Naive B cell (primary cell): ENCODE data around the gene XAB2. TPM values are rescaled to one million over a fixed set of nuclear protein-coding genes. Genes with fewer than 3 reads are reported as not detected.
"Not testable (repeated sequence)": the region's sequence is repeated elsewhere in the genome, so short reads cannot be mapped to it uniquely, and the experiment has no call there.

ENCODE experiments used
- ATAC-seq, 2 donors: fragments of 150-1000 bp; cut with Tn5 transposase; 2 replicates each; pipeline ENCODE4 v1.10.0; 2021; ENCODE audit warnings: low read depth in 2 of 2, mild to moderate bottlenecking in 2 of 2, moderate library complexity in 2 of 2
- DNase-seq: peaks from one replicate; pipeline ENCODE4 v3.0.0; 2022
- H3K27ac Mint-ChIP-seq, 6 donors: one replicate each; pipeline ENCODE4 v1.8.0; 2020 to 2022; ENCODE audit warnings: mild to moderate bottlenecking in 6 of 6, mixed read lengths in 6 of 6, moderate library complexity in 5 of 6, inconsistent platforms in 2 of 6
- H3K27me3 Mint-ChIP-seq, 3 donors: one replicate each; pipeline ENCODE4 v1.8.0; 2021 to 2022; ENCODE audit warnings: mixed read lengths in 3 of 3, mild to moderate bottlenecking in 1 of 3
- H3K36me3 Mint-ChIP-seq, 2 donors: one replicate each; pipeline ENCODE4 v1.8.0; 2020 to 2022; ENCODE audit warnings: mixed read lengths in 2 of 2, inconsistent platforms in 1 of 2, mild to moderate bottlenecking in 1 of 2
- H3K4me1 Mint-ChIP-seq, 3 donors: one replicate each; pipeline ENCODE4 v1.8.0; 2020 to 2022; ENCODE audit warnings: mixed read lengths in 3 of 3, inconsistent platforms in 1 of 3, mild to moderate bottlenecking in 1 of 3, moderate library complexity in 1 of 3
- H3K4me3 Mint-ChIP-seq, 8 donors: one replicate each; pipeline ENCODE4 v1.8.0; 2020 to 2022; ENCODE audit warnings: mild to moderate bottlenecking in 8 of 8, mixed read lengths in 8 of 8, moderate library complexity in 8 of 8, inconsistent platforms in 2 of 8
- H3K9me3 Mint-ChIP-seq, 7 donors: one replicate each; pipeline ENCODE4 v1.8.0; 2020 to 2022; ENCODE audit warnings: mixed read lengths in 7 of 7, mild to moderate bottlenecking in 5 of 7, inconsistent platforms in 2 of 7, moderate library complexity in 1 of 7
- polyA plus RNA-seq, 6 donors: library from polyadenylated mRNA; unstranded; fragments of 300-500 nt; fragmentation: Illumina TruSeq; gene quantifications; one replicate each; pipeline ENCODE4 v1.2.3, GENCODE V29; 2021; ENCODE audit warnings: low read depth in 6 of 6

XAB2 gene
- polyA plus RNA-seq, 6 donors from 2014 or later, result 3.2 to 21.7 (median 8.9) TPM

GRCh38 chr19:7645163-7645562 lies 15.8 kb upstream of the XAB2 start:
- no peak for ATAC-seq
- H3K4me1 Mint-ChIP-seq, result peaks cover 6 to 11% (median 11%) of the 10 kb centered on the region in 3 donors
- no peaks in the 10 kb centered on the region for H3K9me3 Mint-ChIP-seq
- peak overlapping the region in 1 of 6 donors; percentile 83 for H3K27ac Mint-ChIP-seq
- H3K4me3 Mint-ChIP-seq, result peak overlapping the region in 1 of 8 donors; percentile 75
- no peak for DNase-seq
- peaks cover 0 to 11% of the 10 kb centered on the region in 2 donors for H3K36me3 Mint-ChIP-seq
- H3K27me3 Mint-ChIP-seq, result no peaks in the 10 kb centered on the region

- no peak overlapping the region for H3K27ac Mint-ChIP-seq
- DNase-seq (no peak), ATAC-seq (no peak)
- H3K27me3 Mint-ChIP-seq, result no peaks in the 10 kb centered on the region
- peaks cover 0 to 18% of the 10 kb centered on the region in 2 donors for H3K36me3 Mint-ChIP-seq
- H3K9me3 Mint-ChIP-seq, result peaks cover 0 to 1% (median 0%) of the 10 kb centered on the region in 7 donors
- H3K4me3 Mint-ChIP-seq, result peak overlapping the region in 1 of 8 donors; percentile 35
- H3K4me1 Mint-ChIP-seq, result peaks cover 12 to 18% (median 18%) of the 10 kb centered on the region in 3 donors
Observed at GRCh38 chr19:7644550-7644877, 15.2 kb upstream of the XAB2 start.

GRCh38 chr19:7643629-7644549 lies 14.5 kb upstream of the XAB2 start:
- H3K27me3 Mint-ChIP-seq, H3K9me3 Mint-ChIP-seq, DNase-seq, ATAC-seq: not testable (repeated sequence)
- Mint-ChIP-seq H3K27ac (peak overlapping the region in 1 of 6 donors; percentile 69), H3K4me1 (peaks cover 19 to 24% (median 24%) of the 10 kb centered on the region in 3 donors), H3K36me3 (peaks cover 0 to 18% of the 10 kb centered on the region in 2 donors), H3K4me3 (peak overlapping the region in 1 of 8 donors; percentile 35)

- Mint-ChIP-seq H3K9me3 (peaks cover 0 to 1% (median 0%) of the 10 kb centered on the region in 7 donors), H3K27ac (peak overlapping the region in 1 of 6 donors; percentile 32), H3K4me3 (no peak overlapping the region), H3K27me3 (no peaks in the 10 kb centered on the region), H3K36me3 (peaks cover 0 to 18% of the 10 kb centered on the region in 2 donors), H3K4me1 (peaks cover 25 to 31% (median 25%) of the 10 kb centered on the region in 3 donors)
- DNase-seq (no peak), ATAC-seq (no peak)
Observed at GRCh38 chr19:7643031-7643415, 13.7 kb upstream of the XAB2 start.

GRCh38 chr19:7642295-7643030 lies 13.1 kb upstream of the XAB2 start:
- ATAC-seq, result no peak
- Mint-ChIP-seq H3K27me3 (no peaks in the 10 kb centered on the region), H3K9me3 (peaks cover 0 to 1% (median 0%) of the 10 kb centered on the region in 7 donors), H3K4me1 (peaks cover 25 to 37% (median 29%) of the 10 kb centered on the region in 3 donors), H3K4me3 (no peak overlapping the region), H3K36me3 (peaks cover 0 to 18% of the 10 kb centered on the region in 2 donors), H3K27ac (peak overlapping the region in 1 of 6 donors; percentile 32)
- DNase-seq, result no peak

GRCh38 chr19:7641290-7642276 lies 12.2 kb upstream of the XAB2 start:
- H3K4me3 Mint-ChIP-seq, result no peak overlapping the region
- no peak for ATAC-seq
- peaks cover 0 to 1% (median 0%) of the 10 kb centered on the region in 7 donors for H3K9me3 Mint-ChIP-seq
- H3K27me3 Mint-ChIP-seq, result no peaks in the 10 kb centered on the region
- no peak overlapping the region for H3K27ac Mint-ChIP-seq
- no peak for DNase-seq
- peaks cover 31 to 44% (median 31%) of the 10 kb centered on the region in 3 donors for H3K4me1 Mint-ChIP-seq
- H3K36me3 Mint-ChIP-seq, result peaks cover 0 to 18% of the 10 kb centered on the region in 2 donors

GRCh38 chr19:7640803-7641202 lies 11.5 kb upstream of the XAB2 start:
- Mint-ChIP-seq H3K27ac (peak overlapping the region in 1 of 6 donors; percentile 38), H3K4me3 (peak overlapping the region in 1 of 8 donors; percentile 86), H3K27me3 (no peaks in the 10 kb centered on the region)

GRCh38 chr19:7639863-7640348 lies 10.6 kb upstream of the XAB2 start:
- Mint-ChIP-seq H3K4me3 (peak overlapping the region in 4 of 8 donors; percentile 45 to 86 (median 66)), H3K27ac (peak overlapping the region in 2 of 6 donors; percentile 1 to 70), H3K9me3 (peaks cover 0 to 1% (median 0%) of the 10 kb centered on the region in 7 donors), H3K27me3 (no peaks in the 10 kb centered on the region), H3K4me1 (peaks cover 26 to 57% (median 39%) of the 10 kb centered on the region in 3 donors), H3K36me3 (peaks cover 0 to 9% of the 10 kb centered on the region in 2 donors)
- no peak for DNase-seq
- ATAC-seq, result no peak

More at GRCh38 chr19:7640803-7641202, 11.5 kb upstream of the XAB2 start:
- H3K36me3 Mint-ChIP-seq, result peaks cover 0 to 14% of the 10 kb centered on the region in 2 donors
- DNase-seq (no peak), ATAC-seq (no peak)
- H3K4me1 Mint-ChIP-seq, result peaks cover 29 to 52% (median 37%) of the 10 kb centered on the region in 3 donors
- H3K9me3 Mint-ChIP-seq, result peaks cover 0 to 1% (median 0%) of the 10 kb centered on the region in 7 donors

- no peak for ATAC-seq
- Mint-ChIP-seq H3K9me3 (peaks cover 0 to 1% (median 0%) of the 10 kb centered on the region in 7 donors), H3K36me3 (peaks cover 0 to 9% of the 10 kb centered on the region in 2 donors), H3K27ac (peak overlapping the region in 5 of 6 donors; percentile 38 to 95 (median 76)), H3K4me1 (peaks cover 35 to 61% (median 39%) of the 10 kb centered on the region in 3 donors), H3K4me3 (peak overlapping the region in 7 of 8 donors; percentile 32 to 86 (median 45)), H3K27me3 (no peaks in the 10 kb centered on the region)
- no peak for DNase-seq
Observed at GRCh38 chr19:7638802-7639465, 9.6 kb upstream of the XAB2 start.

GRCh38 chr19:7637374-7638256 lies 8.3 kb upstream of the XAB2 start:
- Mint-ChIP-seq H3K27me3 (no peaks in the 10 kb centered on the region), H3K9me3 (peaks cover 0 to 1% (median 0%) of the 10 kb centered on the region in 7 donors), H3K36me3 (peaks cover 0 to 9% of the 10 kb centered on the region in 2 donors), H3K4me3 (peak overlapping the region; percentile 82 to 94 (median 88)), H3K4me1 (peaks cover 36 to 68% (median 44%) of the 10 kb centered on the region in 3 donors), H3K27ac (peak overlapping the region; percentile 61 to 98 (median 94))
- ATAC-seq (peak; percentile 13 to 15), DNase-seq (no peak)
